NCI-H2171 (cell line): Measurements from ENCODE around the gene TBX15.
"Not testable (repeated sequence)": the region's sequence is repeated elsewhere in the genome, so short reads cannot be mapped to it uniquely, and the experiment has no call there.

Experiments used
- DNase-seq: peaks from one replicate; lab custom pipeline; 2025; lab: John Stamatoyannopoulos, UW

TBX15 gene

GRCh38 chr1:118926261-118926660 lies 61.9 kb downstream of the TBX15 start:
- no peak for DNase-seq

DNA sequence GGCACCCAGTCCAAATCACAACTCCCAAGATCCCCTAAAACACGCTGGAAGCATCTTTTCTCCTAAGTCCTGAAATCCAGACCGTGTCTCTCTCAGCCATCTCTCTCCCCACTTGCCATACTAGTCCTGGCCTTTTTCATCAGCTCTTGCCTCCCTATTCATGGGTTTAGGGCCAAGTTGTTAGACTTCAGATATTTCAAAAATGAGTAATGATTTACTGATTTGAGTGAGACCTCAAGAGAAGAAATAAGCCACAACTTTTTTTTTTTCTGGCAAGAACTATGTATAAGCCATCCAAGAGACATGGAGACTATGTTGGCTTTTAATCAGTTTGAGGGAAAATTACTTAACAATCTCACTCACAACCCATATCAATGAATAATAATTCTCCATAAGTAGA lies 62.5 kb downstream of the TBX15 start:
- no peak for DNase-seq

- DNase-seq = no peak
These were observed 64.8 kb downstream of the TBX15 start for GRCh38 chr1:118923319-118923718.

DNA sequence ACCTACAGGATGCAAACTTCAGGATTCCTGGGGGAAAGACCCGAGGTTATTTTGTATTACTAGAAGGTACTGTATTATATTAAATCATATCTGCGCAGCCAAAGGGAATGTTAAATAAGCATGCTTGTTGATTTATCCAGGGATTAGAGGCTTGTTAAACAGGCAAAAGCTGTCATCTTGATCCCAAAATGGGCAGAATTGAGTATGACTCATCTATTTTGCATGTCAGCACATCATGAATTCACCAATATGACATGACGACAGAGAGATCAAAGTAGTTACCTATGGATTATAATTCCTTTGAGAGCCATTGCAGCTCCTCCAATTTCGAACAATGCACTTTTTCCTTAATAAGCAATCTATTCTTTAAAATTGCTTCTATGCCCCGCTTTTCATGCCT lies 66.1 kb downstream of the TBX15 start:
- DNase-seq = no peak

- DNase-seq = no peak
These were observed 67.9 kb downstream of the TBX15 start for GRCh38 chr1:118920124-118920717.

DNA sequence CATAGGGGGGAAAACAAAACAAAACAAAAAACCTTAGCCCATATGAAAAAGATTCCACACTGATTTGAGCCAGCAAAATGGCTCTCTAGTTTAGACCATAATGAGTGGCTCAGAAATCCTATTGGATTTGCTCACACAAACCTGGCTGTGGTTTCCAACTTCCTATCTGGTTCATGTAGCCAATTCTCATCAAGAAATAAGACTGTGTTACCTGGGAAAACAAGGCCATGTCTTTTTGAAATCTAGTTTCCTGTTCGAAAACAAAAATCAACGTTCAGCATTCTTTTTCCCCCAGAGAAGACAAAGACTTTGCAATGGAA lies 69.2 kb downstream of the TBX15 start:
- DNase-seq = no peak

- no peak for DNase-seq
These were observed 69.8 kb downstream of the TBX15 start for GRCh38 chr1:118918230-118918939.

- DNase-seq = not testable (repeated sequence)
These were observed 71.8 kb downstream of the TBX15 start for GRCh38 chr1:118916346-118916745.

DNA sequence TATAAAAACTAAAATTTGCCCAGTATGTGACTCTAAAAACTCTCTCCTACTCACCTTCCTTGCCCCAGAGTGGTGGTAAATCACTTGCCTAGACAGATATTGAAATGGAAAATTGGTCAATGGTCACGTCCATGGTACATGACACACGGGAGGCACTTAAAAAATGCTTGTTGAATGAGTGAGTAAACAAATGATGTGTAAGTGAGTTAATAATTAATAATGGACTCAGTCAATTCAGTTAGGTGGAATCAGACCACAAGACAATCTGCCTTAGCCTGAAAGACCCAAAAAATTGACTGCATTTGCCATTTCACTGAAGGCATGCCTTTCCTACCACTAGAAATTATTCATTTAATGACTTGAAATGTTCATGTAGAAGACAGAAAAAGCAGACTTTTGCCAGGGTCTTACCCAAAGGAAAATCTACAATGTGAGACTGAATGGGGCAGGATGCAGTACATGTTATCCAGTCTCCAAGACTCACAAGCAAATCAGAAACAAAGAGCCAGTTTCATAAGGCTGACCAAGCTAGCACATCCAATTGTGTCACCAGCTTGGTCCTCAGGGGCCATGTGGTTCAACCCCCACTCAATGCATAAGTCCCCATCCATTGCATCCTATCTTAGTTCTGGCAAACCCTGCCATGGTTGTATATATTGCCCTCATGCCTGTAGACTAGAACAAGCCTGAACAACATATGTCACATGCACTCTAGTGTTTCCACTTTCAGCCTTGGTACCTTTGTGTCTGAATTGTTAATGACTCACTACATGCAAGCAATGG lies 73.6 kb downstream of the TBX15 start:
- no peak for DNase-seq

DNA sequence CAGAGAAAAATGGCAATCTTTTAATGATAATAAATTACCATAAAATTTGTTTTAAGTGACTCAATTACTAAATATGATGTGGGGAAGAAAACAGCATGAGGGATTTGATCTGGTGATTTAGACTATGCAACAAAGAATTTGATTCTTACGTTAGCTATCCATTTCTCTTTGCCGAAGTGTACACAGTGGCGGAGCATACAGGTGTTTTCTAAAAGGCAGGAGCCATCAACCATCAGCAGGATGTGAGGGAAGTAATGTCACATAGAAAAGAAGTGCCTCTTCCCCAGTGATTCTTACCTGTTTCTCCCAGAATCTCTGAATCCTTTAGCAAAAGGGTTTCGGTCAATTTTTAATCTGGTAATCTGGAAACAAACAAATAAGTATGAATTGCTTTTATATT lies 74.3 kb downstream of the TBX15 start:
- DNase-seq = no peak

GRCh38 chr1:118912574-118912973 lies 75.6 kb downstream of the TBX15 start:
- no peak for DNase-seq

DNA sequence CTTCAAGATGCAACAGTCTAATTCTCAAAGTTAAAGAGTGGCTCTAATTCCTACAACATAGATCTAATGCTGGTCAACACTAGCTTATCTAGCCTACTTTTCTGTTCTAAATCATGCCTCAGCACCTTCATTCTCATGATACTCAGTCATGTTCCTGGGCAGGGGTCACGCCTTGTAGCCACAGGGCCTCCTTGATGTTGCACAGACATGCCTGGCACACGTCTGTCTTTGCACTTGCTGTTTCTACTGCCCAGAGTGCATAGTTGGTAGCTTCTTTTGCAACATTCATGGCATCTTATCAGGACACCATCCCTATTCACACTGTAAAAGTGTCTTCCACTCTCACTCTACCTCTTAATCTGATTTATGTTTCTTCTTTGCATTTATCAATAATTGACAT lies 76.6 kb downstream of the TBX15 start:
- no peak for DNase-seq

DNA sequence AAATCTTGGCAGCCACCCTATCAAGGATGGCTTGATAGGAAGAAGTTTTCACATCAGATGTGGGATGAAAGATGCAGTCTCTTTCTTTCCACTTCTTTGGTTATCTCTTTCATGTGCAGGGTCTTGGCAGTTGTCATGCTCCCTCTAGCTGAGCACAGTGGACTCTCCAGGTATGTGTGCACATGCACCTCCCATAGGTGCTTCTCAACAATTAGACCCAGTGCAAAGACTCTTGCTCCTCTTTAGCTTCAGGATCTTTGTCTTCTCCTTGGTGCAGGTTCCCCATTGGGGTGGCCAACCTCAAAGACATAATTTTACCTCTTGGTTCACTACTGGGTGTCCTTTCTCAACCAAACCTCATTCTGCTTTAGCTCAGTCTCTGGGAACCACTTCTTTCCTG lies 80.7 kb downstream of the TBX15 start:
- DNase-seq = no peak

DNA sequence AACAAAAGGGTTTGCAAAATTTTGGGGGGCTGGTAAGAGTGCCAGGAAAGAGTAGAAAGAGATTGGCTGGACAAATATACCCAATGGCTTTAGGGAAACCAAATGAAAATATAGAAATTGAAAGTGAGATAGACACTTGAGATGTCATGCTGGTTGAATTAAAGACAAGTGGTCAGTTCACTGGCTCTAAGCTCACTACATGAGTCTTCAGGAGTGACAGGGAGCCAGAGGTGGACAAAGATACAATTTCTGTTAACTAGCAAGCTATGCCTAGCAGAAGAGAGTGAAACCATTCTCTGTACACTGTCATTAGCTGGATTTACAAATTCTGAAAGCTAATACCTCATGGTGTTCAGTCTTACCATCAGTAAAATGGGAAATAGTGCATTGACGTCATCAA lies 82.5 kb downstream of the TBX15 start:
- no peak for DNase-seq

- no peak for DNase-seq
These were observed 82.9 kb downstream of the TBX15 start for GRCh38 chr1:118905196-118905595.

GRCh38 chr1:118902711-118903191 lies 85.4 kb downstream of the TBX15 start:
- no peak for DNase-seq

- DNase-seq = no peak
These were observed 85.8 kb downstream of the TBX15 start for GRCh38 chr1:118902299-118902698.

DNA sequence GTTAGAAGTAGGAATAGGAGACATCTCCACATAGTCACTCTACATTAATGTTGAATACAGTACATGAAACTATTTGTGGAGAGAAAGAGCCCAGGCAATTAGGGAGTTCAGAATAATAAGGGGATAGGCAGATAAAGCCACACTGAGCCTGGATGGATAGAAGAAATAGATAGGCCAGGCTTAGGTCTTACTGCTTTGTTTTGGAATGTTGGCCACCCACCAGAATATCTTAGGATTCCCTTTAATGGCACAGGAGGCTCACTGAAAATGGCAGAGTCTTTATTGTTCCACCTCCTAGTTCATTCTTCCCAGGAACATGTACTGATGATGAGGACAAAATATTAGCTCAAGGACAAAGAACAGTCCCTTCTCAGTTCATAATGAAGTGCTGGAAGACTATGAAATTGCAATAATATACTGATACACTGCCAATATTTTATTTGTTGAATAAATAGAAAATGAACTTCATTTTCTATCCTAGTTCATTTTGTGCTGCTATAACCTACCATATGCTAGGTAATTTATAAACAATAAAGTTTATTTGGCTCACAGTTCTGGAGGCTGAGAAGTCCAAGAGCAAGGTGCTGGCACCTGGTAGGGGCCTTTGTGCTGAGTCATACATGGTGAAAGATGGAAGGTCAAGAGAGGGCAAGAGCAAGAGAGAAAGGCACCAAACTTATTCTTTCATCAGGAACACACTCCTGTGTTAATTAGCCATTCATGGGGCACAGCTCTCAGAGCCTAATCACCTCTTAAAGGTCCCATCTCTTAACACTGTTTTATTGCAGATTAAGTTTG lies 87.3 kb downstream of the TBX15 start:
- no peak for DNase-seq

- DNase-seq = no peak
These were observed 88.8 kb downstream of the TBX15 start for GRCh38 chr1:118899340-118899739.

GRCh38 chr1:118898712-118899111 lies 89.4 kb downstream of the TBX15 start:
- DNase-seq = no peak

- DNase-seq = no peak
These were observed 91.7 kb downstream of the TBX15 start for GRCh38 chr1:118896416-118896815.

GRCh38 chr1:118894836-118895235 lies 93.3 kb downstream of the TBX15 start:
- no peak for DNase-seq
